Measurements from ENCODE around the gene PTPRC.

The PTPRC gene

GRCh38 chr1:198674009-198674408 lies 35.2 kb downstream of the PTPRC start:
- no peak for DNase-seq (ENCODE audit: low spot score)

DNA sequence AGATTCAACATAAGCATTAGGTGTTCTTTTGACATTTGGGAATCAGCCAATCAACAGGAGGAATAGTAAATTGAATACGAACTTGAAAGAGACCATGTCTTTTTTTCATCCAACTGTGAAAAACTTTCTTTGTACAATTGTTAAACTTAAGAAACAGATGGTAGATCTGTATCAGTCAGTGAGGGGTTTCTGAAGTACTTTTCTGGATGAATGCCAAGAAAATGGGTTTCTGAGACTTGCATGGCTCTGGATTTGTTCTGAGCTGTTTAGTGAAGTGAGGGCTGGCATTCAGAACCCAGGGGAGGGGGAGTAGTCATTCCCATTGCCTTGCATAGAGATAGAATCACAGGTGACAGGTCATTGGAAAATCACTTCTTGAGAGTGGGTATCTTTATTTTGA lies 37.4 kb downstream of the PTPRC start:
- peak; percentile 59 for DNase-seq (ENCODE audit: low spot score)

GRCh38 chr1:198677027-198677426 lies 38.2 kb downstream of the PTPRC start:
- DNase-seq (ENCODE audit: low spot score): no peak

GRCh38 chr1:198677871-198678270 lies 39.0 kb downstream of the PTPRC start:
- DNase-seq (ENCODE audit: low spot score): no peak

GRCh38 chr1:198678301-198678836 lies 39.5 kb downstream of the PTPRC start:
- DNase-seq (ENCODE audit: low spot score): peak; percentile 61

GRCh38 chr1:198678901-198679329 lies 40.1 kb downstream of the PTPRC start:
- peak; percentile 90 for DNase-seq (ENCODE audit: low spot score)

- DNase-seq (ENCODE audit: low spot score): no peak
Measured at GRCh38 chr1:198679535-198680173, 40.8 kb downstream of the PTPRC start.

GRCh38 chr1:198680174-198680875 lies 41.5 kb downstream of the PTPRC start:
- DNase-seq (ENCODE audit: low spot score): peak; percentile 55

GRCh38 chr1:198681252-198681651 lies 42.4 kb downstream of the PTPRC start:
- peak; percentile 62 for DNase-seq (ENCODE audit: low spot score)

- peak; percentile 98 for DNase-seq (ENCODE audit: low spot score)
Measured at GRCh38 chr1:198681831-198682759, 43.3 kb downstream of the PTPRC start.

GRCh38 chr1:198682850-198683249 lies 44.0 kb downstream of the PTPRC start:
- peak; percentile 34 for DNase-seq (ENCODE audit: low spot score)

DNA sequence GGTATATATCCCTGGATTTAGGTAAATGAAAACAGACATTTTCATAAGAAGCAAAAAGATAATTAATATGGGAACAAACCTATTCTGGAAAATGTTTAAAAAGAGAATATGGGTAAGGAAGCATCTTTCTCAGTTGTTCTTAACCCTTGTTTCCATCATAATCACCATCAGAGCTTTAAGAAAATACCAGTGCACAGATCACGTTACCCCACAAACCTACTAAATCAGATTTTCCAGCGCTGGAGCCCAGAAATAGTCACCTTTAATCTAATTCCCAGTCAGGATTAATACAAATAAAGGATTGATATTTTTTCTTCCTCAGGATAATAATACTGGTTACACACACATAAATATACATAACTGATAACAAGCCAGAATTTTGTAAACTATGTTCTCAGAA lies 44.6 kb downstream of the PTPRC start:
- DNase-seq (ENCODE audit: low spot score): no peak

DNA sequence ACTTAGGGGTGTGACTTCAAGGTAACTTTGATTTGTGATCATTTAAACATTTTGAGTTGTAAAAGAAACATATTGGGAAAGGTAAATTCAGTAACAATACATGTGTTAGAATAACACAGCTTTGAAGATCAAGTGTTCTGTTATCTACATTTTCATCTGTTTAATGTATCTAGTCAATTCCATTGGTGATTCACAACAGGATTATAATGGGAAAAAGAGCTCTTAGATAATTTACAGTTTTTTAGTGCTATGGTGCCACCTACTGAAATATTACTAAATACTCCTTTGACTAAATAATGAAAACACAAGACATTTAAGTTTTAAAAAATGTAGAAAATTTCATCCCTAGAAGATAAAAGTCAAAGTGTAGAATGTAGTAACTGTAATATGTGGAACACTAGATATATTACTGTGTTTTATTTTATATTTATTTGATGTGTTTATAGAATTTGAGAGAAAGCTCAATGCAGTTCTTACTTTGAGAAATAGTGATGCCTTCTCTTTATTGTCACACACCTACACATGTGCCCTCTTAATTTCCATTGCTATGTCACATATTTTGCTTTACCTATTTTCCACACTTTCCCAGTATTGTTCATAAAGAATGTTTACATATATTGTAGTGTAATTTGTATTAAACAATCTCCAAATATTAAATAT lies 47.4 kb downstream of the PTPRC start:
- DNase-seq (ENCODE audit: low spot score): peak; percentile 68

- no peak for DNase-seq (ENCODE audit: low spot score)
Measured at GRCh38 chr1:198687429-198687828, 48.6 kb downstream of the PTPRC start.

DNA sequence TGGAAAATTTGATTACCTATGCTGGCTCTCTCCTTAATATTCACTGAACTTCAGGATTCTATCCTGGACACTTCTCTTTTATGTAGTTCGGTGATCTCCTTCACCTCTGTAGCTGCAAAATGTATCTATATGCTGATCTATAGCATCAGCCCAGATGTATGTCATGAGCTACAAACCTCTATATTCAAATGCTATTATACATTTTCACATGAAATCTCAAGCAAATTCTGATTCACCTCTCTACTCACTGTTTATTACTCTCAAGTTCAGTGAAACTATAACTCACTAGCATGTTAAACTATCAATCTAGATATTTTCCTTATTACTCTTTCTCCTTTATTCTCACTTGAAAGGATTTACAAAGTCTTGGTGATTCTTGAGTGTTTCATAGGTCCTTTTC lies 52.2 kb downstream of the PTPRC start:
- DNase-seq (ENCODE audit: low spot score): no peak

DNA sequence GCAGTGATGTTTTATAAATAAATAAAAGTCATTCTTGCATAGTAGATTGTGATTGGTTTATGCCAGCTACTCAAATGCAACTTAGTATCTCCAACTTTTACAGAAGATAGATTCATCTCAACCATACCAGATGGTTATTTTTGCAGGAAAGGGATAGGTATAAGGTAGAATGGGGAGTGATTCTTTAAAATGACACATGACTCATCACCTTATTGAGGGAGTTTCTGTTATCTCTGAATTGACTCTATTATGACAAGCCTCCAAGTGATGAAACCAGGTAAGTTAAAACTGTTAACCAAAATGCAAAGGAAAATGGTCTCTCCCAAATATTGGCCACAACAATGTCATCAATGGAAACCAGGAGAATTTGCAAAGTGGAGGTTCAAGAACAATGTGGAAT lies 54.5 kb downstream of the PTPRC start:
- DNase-seq (ENCODE audit: low spot score): no peak

DNA sequence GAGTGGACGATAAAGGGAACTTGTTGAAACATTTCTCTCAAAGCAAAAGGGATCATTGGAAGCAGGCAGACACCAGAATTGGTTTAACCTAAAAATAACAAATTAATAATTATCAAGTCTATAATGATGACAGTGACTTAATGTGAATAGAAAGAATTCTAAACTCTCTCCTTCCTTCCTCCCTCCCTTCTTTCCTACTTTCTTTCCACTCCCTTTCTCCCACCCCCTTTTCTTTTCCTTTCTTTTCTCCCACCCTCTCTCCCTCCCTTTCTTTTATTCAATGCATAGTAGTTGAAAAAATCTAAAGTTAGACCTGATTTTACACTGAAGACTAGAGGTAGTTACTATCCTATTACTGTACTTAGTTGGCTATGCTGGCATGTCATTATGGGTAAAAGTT lies 55.7 kb downstream of the PTPRC start:
- no peak for DNase-seq (ENCODE audit: low spot score)

DNA sequence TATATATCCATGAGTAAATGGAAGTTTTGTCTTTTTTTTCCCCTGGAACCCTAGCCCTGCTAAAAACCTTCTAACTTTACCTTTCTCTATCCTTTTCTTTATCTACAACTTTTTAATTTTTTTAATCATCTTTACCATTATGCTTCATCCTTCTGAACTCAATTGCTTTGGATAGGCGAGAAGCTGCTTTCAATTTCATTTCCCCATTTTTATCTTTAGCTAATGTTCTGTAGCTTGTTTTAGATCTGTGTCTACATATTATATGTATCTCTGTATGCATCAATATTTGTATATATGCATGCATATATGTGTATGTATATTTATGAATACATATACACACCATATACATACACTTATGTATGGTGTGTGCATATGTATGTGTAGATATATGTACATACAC lies 57.4 kb downstream of the PTPRC start:
- DNase-seq (ENCODE audit: low spot score): peak; percentile 44

GRCh38 chr1:198699167-198700015 lies 60.6 kb downstream of the PTPRC start:
- DNase-seq (ENCODE audit: low spot score): peak; percentile 34

GRCh38 chr1:198700016-198700392 lies 61.2 kb downstream of the PTPRC start:
- no peak for DNase-seq (ENCODE audit: low spot score)

- no peak for DNase-seq (ENCODE audit: low spot score)
Measured at GRCh38 chr1:198700396-198700795, 61.6 kb downstream of the PTPRC start.
